ENCODE results near the gene KCTD8. TPM values are rescaled to one million over a fixed set of nuclear protein-coding genes. Genes with fewer than 3 reads are reported as not detected.

The KCTD8 gene
- total and polyA plus RNA-seq, 2 donors: 0.13 to 0.26 TPM

Other genes starting within 250 kb of the KCTD8 start
- not detected for gene YIPF7, start 202.8 kb upstream of the KCTD8 start, total RNA-seq
- gene YIPF7, start 202.8 kb upstream of the KCTD8 start, polyA plus RNA-seq: 0.09 TPM
- gene GUF1, start 229.6 kb upstream of the KCTD8 start, total RNA-seq: 30.8 TPM
- gene GUF1, start 229.6 kb upstream of the KCTD8 start, polyA plus RNA-seq: 10.3 TPM

All from urinary bladder (tissue), 2 donors.